HEK293 (cell line): Measurements from ENCODE around the gene POLDIP2.

Source experiments
- CTCF ChIA-PET: fragments of 350-600 bp; formaldehyde crosslinking; extraction: SDS; loops from one replicate; lab custom pipeline; 2021; ENCODE audit warnings: antibody characterized with exemption; lab: Yijun Ruan, JAX
- POLR2A ChIA-PET: fragments of 300-600 bp; formaldehyde crosslinking; extraction: SDS; loops from one replicate; lab custom pipeline; 2020; ENCODE audit warnings: antibody characterized with exemption, inconsistent platforms; lab: Yijun Ruan, JAX
- H3K27ac ChIP-seq: fragments of 200-500 bp; sonication (Bioruptor generic); 2 replicates; pipeline ENCODE4 v1.5.1; 2014; ENCODE audit warnings: low read depth, low read length, control low read depth, inconsistent platforms; ENCODE audit errors: extremely low read depth
- H3K36me3 ChIP-seq, 2 experiments: fragments of 200-500 bp in 1 of 2; sonication (Bioruptor generic) in 1 of 2; 1 replicate in 1 of 2; 2 replicates in 1 of 2; pipeline ENCODE4 v1.5.1; 2014 to 2017; ENCODE audit warnings: inconsistent platforms in 2 of 2, low read length in 2 of 2; ENCODE audit not compliant: control insufficient read depth in 2 of 2, insufficient read depth in 1 of 2
- H3K4me1 ChIP-seq: fragments of 200-500 bp; sonication (Bioruptor generic); 2 replicates; pipeline ENCODE4 v1.5.1; 2014; ENCODE audit warnings: mild to moderate bottlenecking, low read length, inconsistent platforms; ENCODE audit not compliant: control insufficient read depth, insufficient read depth
- H3K4me3 ChIP-seq: 2 replicates; pipeline ENCODE4 v1.5.1; 2011; ENCODE audit warnings: low read depth, mild to moderate bottlenecking, control low read depth, low read length, moderate library complexity
- H3K9me3 ChIP-seq: fragments of 200-500 bp; sonication (Bioruptor generic); 2 replicates; pipeline ENCODE4 v1.5.1; 2014; ENCODE audit warnings: low read depth, low read length, inconsistent platforms; ENCODE audit not compliant: control insufficient read depth, insufficient read depth
- BCL6B ChIP-seq: fragments of 450-650 bp; formaldehyde crosslinking; IDR thresholded peaks from 2 replicates; pipeline ENCODE4 v1.5.1; 2017; ENCODE audit warnings: missing biosample characterization, missing genetic modification characterization
- EGR2 ChIP-seq: fragments of 450-650 bp; formaldehyde crosslinking; IDR thresholded peaks from 2 replicates; pipeline ENCODE4 v1.5.1; 2016; ENCODE audit warnings: low read depth, missing biosample characterization, missing genetic modification characterization
- FEZF1 ChIP-seq: fragments of 450-650 bp; formaldehyde crosslinking; IDR thresholded peaks from 2 replicates; pipeline ENCODE4 v1.5.1; 2016; ENCODE audit warnings: missing biosample characterization, missing genetic modification characterization
- HOXD13 ChIP-seq: sonication (generic); formaldehyde crosslinking; IDR thresholded peaks from 2 replicates; pipeline ENCODE4 v1.8.0; 2022; ENCODE audit warnings: missing genetic modification reagents, borderline replicate concordance
- KLF10 ChIP-seq: fragments of 450-650 bp; IDR thresholded peaks from 2 replicates; pipeline ENCODE4 v1.5.1; 2018; ENCODE audit warnings: missing biosample characterization, mild to moderate bottlenecking, missing genetic modification characterization
- MYNN ChIP-seq: fragments of 450-650 bp; formaldehyde crosslinking; IDR thresholded peaks from 2 replicates; pipeline ENCODE4 v1.5.1; 2016; ENCODE audit warnings: missing biosample characterization, missing genetic modification characterization, borderline replicate concordance
- PBX3 ChIP-seq: sonication (generic); formaldehyde crosslinking; IDR thresholded peaks from 2 replicates; pipeline ENCODE4 v1.8.1; 2022; ENCODE audit warnings: mild to moderate bottlenecking, moderate library complexity, missing genetic modification reagents
- SCRT2 ChIP-seq: fragments of 450-650 bp; formaldehyde crosslinking; IDR thresholded peaks from 2 replicates; pipeline ENCODE4 v1.5.1; 2016; ENCODE audit warnings: missing biosample characterization, missing genetic modification characterization
- SETDB1 ChIP-seq: IDR thresholded peaks from one replicate; pipeline ENCODE4 v1.6.1; 2017; ENCODE audit warnings: mild to moderate bottlenecking, low read length, moderate library complexity, mixed read lengths; ENCODE audit not compliant: insufficient read length
- SP3 ChIP-seq: fragments of 450-650 bp; formaldehyde crosslinking; IDR thresholded peaks from 2 replicates; pipeline ENCODE4 v1.5.1; 2016; ENCODE audit warnings: missing biosample characterization, missing genetic modification characterization
- SP7 ChIP-seq: fragments of 450-650 bp; formaldehyde crosslinking; IDR thresholded peaks from 2 replicates; pipeline ENCODE4 v1.5.1; 2016; ENCODE audit warnings: missing biosample characterization, missing genetic modification characterization
- ZBTB8A ChIP-seq: fragments of 450-650 bp; formaldehyde crosslinking; IDR thresholded peaks from 2 replicates; pipeline ENCODE4 v1.5.1; 2016; ENCODE audit warnings: missing biosample characterization, missing genetic modification characterization
- ZFHX2 ChIP-seq: fragments of 450-650 bp; formaldehyde crosslinking; conservative IDR thresholded peaks from 2 replicates; pipeline ENCODE4 v1.5.1; 2016; ENCODE audit warnings: missing biosample characterization, missing genetic modification characterization
- ZFP3 ChIP-seq: fragments of 450-650 bp; formaldehyde crosslinking; IDR thresholded peaks from 2 replicates; pipeline ENCODE4 v1.5.1; 2016; ENCODE audit warnings: low read depth, missing biosample characterization, missing genetic modification characterization
- ZFP37 ChIP-seq: fragments of 450-650 bp; formaldehyde crosslinking; IDR thresholded peaks from 2 replicates; pipeline ENCODE4 v1.5.1; 2016; ENCODE audit warnings: missing biosample characterization, missing genetic modification characterization
- ZFP41 ChIP-seq: fragments of 450-650 bp; formaldehyde crosslinking; IDR thresholded peaks from 2 replicates; pipeline ENCODE4 v1.5.1; 2016; ENCODE audit warnings: missing biosample characterization, missing genetic modification characterization, borderline replicate concordance
- ZFP69B ChIP-seq: fragments of 450-650 bp; formaldehyde crosslinking; IDR thresholded peaks from 2 replicates; pipeline ENCODE4 v1.5.1; 2016; ENCODE audit warnings: missing biosample characterization, missing genetic modification characterization
- ZIC2 ChIP-seq: fragments of 450-650 bp; formaldehyde crosslinking; IDR thresholded peaks from 2 replicates; pipeline ENCODE4 v1.5.1; 2016; ENCODE audit warnings: missing biosample characterization, missing genetic modification characterization
- ZNF114 ChIP-seq: fragments of 450-650 bp; formaldehyde crosslinking; IDR thresholded peaks from 2 replicates; pipeline ENCODE4 v1.5.0; 2017; ENCODE audit warnings: missing biosample characterization, missing genetic modification characterization
- ZNF16 ChIP-seq: fragments of 450-650 bp; formaldehyde crosslinking; IDR thresholded peaks from 2 replicates; pipeline ENCODE4 v1.5.1; 2016; ENCODE audit warnings: low read depth, missing biosample characterization, missing genetic modification characterization
- ZNF19 ChIP-seq: fragments of 450-650 bp; formaldehyde crosslinking; IDR thresholded peaks from 2 replicates; pipeline ENCODE4; 2016; ENCODE audit warnings: missing biosample characterization, missing genetic modification characterization, low read depth
- ZNF211 ChIP-seq: fragments of 450-650 bp; formaldehyde crosslinking; IDR thresholded peaks from 2 replicates; pipeline ENCODE4 v1.5.1; 2016; ENCODE audit warnings: low read depth, missing biosample characterization, missing genetic modification characterization
- ZNF221 ChIP-seq: fragments of 450-650 bp; formaldehyde crosslinking; IDR thresholded peaks from 2 replicates; pipeline ENCODE4 v1.5.1; 2017; ENCODE audit warnings: missing biosample characterization, missing genetic modification characterization, borderline replicate concordance
- ZNF274 ChIP-seq, 2 experiments: fragments of 200-500 bp in 1 of 2; fragments of 450-650 bp in 1 of 2; sonication (Bioruptor generic) in 1 of 2; formaldehyde crosslinking in 1 of 2; IDR thresholded peaks; 2 replicates each; pipeline versions ENCODE4 v1.5.1 to v1.6.1; 2014 to 2016; ENCODE audit warnings: borderline replicate concordance in 1 of 2, inconsistent platforms in 1 of 2, low read length in 1 of 2, missing biosample characterization in 1 of 2, missing genetic modification characterization in 1 of 2
- ZNF324 ChIP-seq: fragments of 450-650 bp; formaldehyde crosslinking; IDR thresholded peaks from 2 replicates; pipeline ENCODE4 v1.5.1; 2016; ENCODE audit warnings: missing biosample characterization, missing genetic modification characterization
- ZNF398 ChIP-seq: fragments of 450-650 bp; formaldehyde crosslinking; IDR thresholded peaks from 2 replicates; pipeline ENCODE4 v1.5.1; 2017; ENCODE audit warnings: missing biosample characterization, missing genetic modification characterization
- ZNF426 ChIP-seq: fragments of 450-650 bp; formaldehyde crosslinking; IDR thresholded peaks from 2 replicates; pipeline ENCODE4 v1.5.1; 2017; ENCODE audit warnings: missing biosample characterization, missing genetic modification characterization, mild to moderate bottlenecking, inconsistent platforms, moderate library complexity
- ZNF558 ChIP-seq: fragments of 450-650 bp; formaldehyde crosslinking; IDR thresholded peaks from 2 replicates; pipeline ENCODE4 v1.5.1; 2016; ENCODE audit warnings: missing biosample characterization, missing genetic modification characterization
- ZNF629 ChIP-seq: fragments of 450-650 bp; formaldehyde crosslinking; IDR thresholded peaks from 2 replicates; pipeline ENCODE4 v1.5.1; 2017; ENCODE audit warnings: missing biosample characterization, missing genetic modification characterization
- ZNF791 ChIP-seq: fragments of 450-650 bp; formaldehyde crosslinking; IDR thresholded peaks from 2 replicates; pipeline ENCODE4 v1.5.1; 2016; ENCODE audit warnings: missing biosample characterization, missing genetic modification characterization
- ZSCAN23 ChIP-seq: fragments of 450-650 bp; formaldehyde crosslinking; IDR thresholded peaks from 2 replicates; pipeline ENCODE4 v1.5.1; 2016; ENCODE audit warnings: missing biosample characterization, missing genetic modification characterization
- TF ChIP-seq, protein P1 (sequence below): fragments of 450-650 bp; formaldehyde crosslinking; IDR thresholded peaks from 2 replicates; pipeline ENCODE4 v1.5.1; 2016; ENCODE audit warnings: missing biosample characterization, missing genetic modification characterization, low read depth

The POLDIP2 gene

DNA sequence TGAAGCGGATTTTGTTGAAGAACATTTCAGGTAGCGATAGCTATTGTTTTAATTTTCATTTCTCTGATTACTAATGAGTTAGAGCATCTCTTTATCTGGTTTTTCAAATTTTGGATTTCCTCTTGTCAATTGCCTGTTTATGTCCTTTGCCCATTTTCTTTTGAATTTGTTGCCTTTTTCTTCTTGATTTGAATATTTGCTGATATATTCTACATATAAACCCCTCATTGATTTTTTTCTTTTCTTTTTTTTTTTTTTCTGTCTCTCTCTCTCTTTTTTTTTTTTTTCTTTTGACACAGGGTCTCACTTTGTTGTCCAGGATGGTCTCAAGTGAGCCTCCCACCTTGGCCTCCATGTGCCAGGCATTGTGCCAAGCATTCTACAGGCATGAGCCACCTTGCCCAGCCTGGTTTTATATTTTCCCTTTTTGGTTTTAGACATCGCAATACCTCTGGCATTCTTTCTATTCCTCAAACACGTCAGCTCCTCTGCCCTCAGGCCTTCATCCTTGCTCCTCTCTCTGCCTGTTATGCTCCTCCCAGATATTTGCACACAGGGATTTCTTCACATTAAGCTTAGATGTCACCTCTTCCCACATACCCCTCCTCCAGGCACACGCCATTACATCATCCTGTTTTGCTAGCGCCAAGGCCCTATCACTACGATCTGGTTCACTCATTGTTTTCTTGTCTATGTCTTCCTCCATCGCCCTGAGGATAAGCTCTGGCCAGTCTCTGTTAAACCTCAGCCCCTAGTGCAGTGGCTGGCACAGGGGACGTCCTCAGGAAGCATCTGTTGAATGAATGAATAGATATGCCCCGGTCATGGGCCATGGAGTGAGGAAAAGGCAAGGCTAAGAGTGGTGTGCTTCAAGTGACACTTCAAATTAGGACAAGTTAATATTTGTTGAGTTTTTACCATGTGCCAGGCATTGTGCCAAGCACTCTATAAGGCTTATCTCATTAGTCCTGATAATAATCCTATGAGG lies 22.8 kb upstream of the POLDIP2 start:
- peaks cover 2% of the 10 kb centered on the region; the same call in 1 of the 2 replicates for H3K4me1 ChIP-seq
- H3K27ac ChIP-seq = no peak overlapping the region
- H3K36me3 ChIP-seq = peaks cover 0 to 29% of the 10 kb centered on the region in 2 experiments; a peak in 2 of 3 replicates
- no peak overlapping the region for H3K4me3 ChIP-seq
- H3K9me3 ChIP-seq = no peaks in the 10 kb centered on the region
- ChIA-PET POLR2A (interaction anchor here (0.7 to 1.7 kb wide), 11 partner anchors 8 to 44 kb away, joined by 3 to 7 read pairs (median 4); partner anchors contain the start of genes IFT20, POLDIP2, SARM1 and TNFAIP1), CTCF (interaction anchor here (0.6 to 3.3 kb wide), 5 partner anchors 9 to 54 kb away, joined by 3 to 15 read pairs (median 5); partner anchors contain the start of gene VTN)
- TF ChIP-seq SP3 = 0 out of 2 replicates have a peak, but pooled peaks have one; percentile 15
- TF ChIP-seq HOXD13 = no peak
- no peak for TF ChIP-seq BCL6B (tag by site-specific recombination)
- TF ChIP-seq SP7 (tag by site-specific recombination) = peak; percentile 53; the same call in 1 of the 2 replicates
- peak; percentile 20; the same call in 1 of the 2 replicates for TF ChIP-seq ZSCAN23 (tag by site-specific recombination)
- no peak for TF ChIP-seq ZNF274 (IDR thresholded peaks at IDR 0.05; ENCODE audit: low read length)
- no peak for TF ChIP-seq ZNF274 (tag by site-specific recombination; IDR thresholded peaks at IDR 0.05; ENCODE audit: borderline replicate concordance)
- TF ChIP-seq PBX3 (CRISPR knock-in tag) = no peak
- no peak for TF ChIP-seq ZFP69B (tag by site-specific recombination)
- no peak for TF ChIP-seq ZNF791
- peak; percentile 46; the same call in 1 of the 2 replicates for TF ChIP-seq ZNF324
- TF ChIP-seq ZFP37 (tag by site-specific recombination) = no peak
- peak; percentile 39; the same call in 1 of the 2 replicates for TF ChIP-seq FEZF1 (tag by site-specific recombination)
- no peak for TF ChIP-seq ZFP41 (tag by site-specific recombination)
- peak; percentile 79 for TF ChIP-seq EGR2 (tag by site-specific recombination)
- no peak for TF ChIP-seq SETDB1
- TF ChIP-seq ZNF16 (tag by site-specific recombination) = no peak
- TF ChIP-seq, protein P1, sequence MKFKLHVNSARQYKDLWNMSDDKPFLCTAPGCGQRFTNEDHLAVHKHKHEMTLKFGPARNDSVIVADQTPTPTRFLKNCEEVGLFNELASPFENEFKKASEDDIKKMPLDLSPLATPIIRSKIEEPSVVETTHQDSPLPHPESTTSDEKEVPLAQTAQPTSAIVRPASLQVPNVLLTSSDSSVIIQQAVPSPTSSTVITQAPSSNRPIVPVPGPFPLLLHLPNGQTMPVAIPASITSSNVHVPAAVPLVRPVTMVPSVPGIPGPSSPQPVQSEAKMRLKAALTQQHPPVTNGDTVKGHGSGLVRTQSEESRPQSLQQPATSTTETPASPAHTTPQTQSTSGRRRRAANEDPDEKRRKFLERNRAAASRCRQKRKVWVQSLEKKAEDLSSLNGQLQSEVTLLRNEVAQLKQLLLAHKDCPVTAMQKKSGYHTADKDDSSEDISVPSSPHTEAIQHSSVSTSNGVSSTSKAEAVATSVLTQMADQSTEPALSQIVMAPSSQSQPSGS = peak; percentile 89
- TF ChIP-seq ZFP3 (tag by site-specific recombination) = no peak
- TF ChIP-seq ZIC2 (tag by site-specific recombination) = no peak
- TF ChIP-seq ZNF211 (tag by site-specific recombination) = no peak
- TF ChIP-seq ZNF114 (tag by site-specific recombination) = no peak
- TF ChIP-seq ZNF19 = 0 out of 2 replicates have a peak, but pooled peaks have one; percentile 5
- TF ChIP-seq MYNN (tag by site-specific recombination) = no peak
- TF ChIP-seq ZNF426 (tag by site-specific recombination) = no peak
- TF ChIP-seq ZBTB8A (tag by site-specific recombination) = no peak
- peak; percentile 43 for TF ChIP-seq ZNF629 (tag by site-specific recombination)
- TF ChIP-seq KLF10 (tag by site-specific recombination) = no peak
- peak; percentile 78 for TF ChIP-seq ZFHX2 (tag by site-specific recombination)
- TF ChIP-seq ZNF221 = no peak
- TF ChIP-seq ZNF398 (tag by site-specific recombination) = no peak
- no peak for TF ChIP-seq ZNF558 (tag by site-specific recombination)
- TF ChIP-seq SCRT2 (tag by site-specific recombination) = peak; percentile 50; the same call in 1 of the 2 replicates
